Keratinocyte (primary cell): ENCODE data around the gene DCUN1D1.

Source experiments
- CTCF ChIP-seq, 3 experiments: IDR thresholded peaks in 1 of 3; conservative IDR thresholded peaks in 1 of 3; optimal IDR thresholded peaks in 1 of 3; 2 replicates in 2 of 3; 3 replicates in 1 of 3; pipeline versions ENCODE3 to v1.5.1; 2011; ENCODE audit warnings: low read length in 3 of 3, mild to moderate bottlenecking in 3 of 3, moderate library complexity in 2 of 3, control low read depth in 1 of 3, inconsistent platforms in 1 of 3; ENCODE audit not compliant: insufficient read depth in 2 of 3; ENCODE audit errors: extremely low read depth in 1 of 3
- EZH2 ChIP-seq: IDR thresholded peaks from one replicate; pipeline ENCODE4 v1.6.1; 2012; ENCODE audit warnings: inconsistent platforms, mild to moderate bottlenecking, low read length, moderate library complexity

DNA sequence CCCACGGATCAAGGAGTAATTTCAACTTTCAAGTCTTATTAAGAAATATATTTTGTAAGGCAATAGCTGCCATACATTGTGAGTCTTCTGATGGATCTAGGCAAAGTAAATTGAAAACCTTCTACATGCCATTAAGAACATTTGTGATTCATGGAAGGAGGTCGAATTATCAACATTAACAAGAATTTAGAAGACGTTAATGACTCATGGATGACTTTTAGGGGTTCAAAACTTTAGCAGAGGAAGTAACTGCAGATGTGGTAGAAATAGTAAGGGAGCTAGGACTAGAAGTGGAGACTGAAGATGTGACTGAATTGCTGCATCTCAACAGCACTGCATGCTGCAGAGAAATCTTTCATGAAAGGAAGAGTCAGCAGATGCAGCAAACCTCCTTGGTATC, 48.1 kb upstream of the DCUN1D1 start:
- TF ChIP-seq CTCF (optimal IDR thresholded peaks at IDR 0.05 in 1 of 3, IDR thresholded peaks at IDR 0.05 in 1 of 3, conservative IDR thresholded peaks at IDR 0.05 in 1 of 3; ENCODE audit: extremely low read depth in 1 of 3, insufficient read depth in 2 of 3, low read length in 3 of 3) = no peak
- TF ChIP-seq EZH2 = no peak
